Measurements from ENCODE around the gene LRRC36.

LRRC36 gene

DNA sequence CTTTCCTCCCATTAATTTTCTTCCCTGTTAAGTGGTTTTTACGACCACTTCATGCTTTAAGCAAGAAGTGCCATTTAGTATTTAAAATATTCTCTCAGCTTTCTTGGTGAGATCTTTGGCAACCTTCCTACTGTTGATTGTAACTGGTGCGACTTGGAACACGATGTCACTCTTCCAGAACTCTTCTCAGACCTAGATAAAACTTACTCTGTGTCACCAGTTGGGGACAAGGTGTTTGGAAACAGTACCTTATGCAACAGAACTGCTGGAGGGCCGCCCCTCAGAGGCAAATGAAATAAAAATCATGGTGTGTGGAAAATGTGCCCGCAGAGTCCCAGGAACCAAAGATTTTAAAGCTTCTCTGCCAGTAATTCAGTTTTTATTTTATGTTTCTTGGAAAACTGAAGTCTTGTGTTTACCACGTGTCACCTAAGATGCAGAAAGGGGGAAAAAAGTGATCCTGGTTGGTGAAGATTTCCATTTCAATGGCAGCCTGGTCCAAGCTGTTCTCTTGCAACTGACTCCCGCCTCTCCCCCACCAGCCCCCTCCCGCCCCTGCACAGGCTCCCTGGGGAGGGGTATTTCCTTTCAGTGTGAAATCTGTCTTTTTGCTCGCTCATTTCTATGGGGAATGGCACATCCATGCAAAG, 97.1 kb downstream of the LRRC36 start:
- Histone ChIP-seq H4K20me1 (ENCODE audit: control insufficient read depth, insufficient read depth, low read depth, low read length) (no peaks in the 10 kb centered on the region), H3K9me2 (replicated peaks; ENCODE audit: control insufficient read depth, low read length) (no peaks in the 10 kb centered on the region), H3K27ac (ENCODE audit: low read depth, low read length) (no peak overlapping the region), H3K27me3 (ENCODE audit: control insufficient read depth, low read length) (peaks cover 25% of the 10 kb centered on the region), H3F3A (ENCODE audit: control insufficient read depth, insufficient read depth) (no peaks in the 10 kb centered on the region), H3K9me3 (ENCODE audit: control insufficient read depth, insufficient read depth, low read length) (no peaks in the 10 kb centered on the region), H3K36me3 (ENCODE audit: control insufficient read depth, low read length) (no peaks in the 10 kb centered on the region), H3K4me3 (ENCODE audit: low read length) (no peak overlapping the region), H3K4me2 (ENCODE audit: low read length) (no peak overlapping the region), H3K79me2 (ENCODE audit: control insufficient read depth, low read length) (no peaks in the 10 kb centered on the region), H3K4me1 (ENCODE audit: control insufficient read depth, low read length) (peaks cover 4% of the 10 kb centered on the region; the same call in 1 of the 2 replicates)
- TF ChIP-seq EZH2phosphoT487 (IDR thresholded peaks at IDR 0.05; ENCODE audit: borderline replicate concordance, low read length) = no peak
- TF ChIP-seq, protein P1, sequence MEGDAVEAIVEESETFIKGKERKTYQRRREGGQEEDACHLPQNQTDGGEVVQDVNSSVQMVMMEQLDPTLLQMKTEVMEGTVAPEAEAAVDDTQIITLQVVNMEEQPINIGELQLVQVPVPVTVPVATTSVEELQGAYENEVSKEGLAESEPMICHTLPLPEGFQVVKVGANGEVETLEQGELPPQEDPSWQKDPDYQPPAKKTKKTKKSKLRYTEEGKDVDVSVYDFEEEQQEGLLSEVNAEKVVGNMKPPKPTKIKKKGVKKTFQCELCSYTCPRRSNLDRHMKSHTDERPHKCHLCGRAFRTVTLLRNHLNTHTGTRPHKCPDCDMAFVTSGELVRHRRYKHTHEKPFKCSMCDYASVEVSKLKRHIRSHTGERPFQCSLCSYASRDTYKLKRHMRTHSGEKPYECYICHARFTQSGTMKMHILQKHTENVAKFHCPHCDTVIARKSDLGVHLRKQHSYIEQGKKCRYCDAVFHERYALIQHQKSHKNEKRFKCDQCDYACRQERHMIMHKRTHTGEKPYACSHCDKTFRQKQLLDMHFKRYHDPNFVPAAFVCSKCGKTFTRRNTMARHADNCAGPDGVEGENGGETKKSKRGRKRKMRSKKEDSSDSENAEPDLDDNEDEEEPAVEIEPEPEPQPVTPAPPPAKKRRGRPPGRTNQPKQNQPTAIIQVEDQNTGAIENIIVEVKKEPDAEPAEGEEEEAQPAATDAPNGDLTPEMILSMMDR (IDR thresholded peaks at IDR 0.05; ENCODE audit: low read depth, low read length, poor library complexity, severe bottlenecking) = no peak

DNA sequence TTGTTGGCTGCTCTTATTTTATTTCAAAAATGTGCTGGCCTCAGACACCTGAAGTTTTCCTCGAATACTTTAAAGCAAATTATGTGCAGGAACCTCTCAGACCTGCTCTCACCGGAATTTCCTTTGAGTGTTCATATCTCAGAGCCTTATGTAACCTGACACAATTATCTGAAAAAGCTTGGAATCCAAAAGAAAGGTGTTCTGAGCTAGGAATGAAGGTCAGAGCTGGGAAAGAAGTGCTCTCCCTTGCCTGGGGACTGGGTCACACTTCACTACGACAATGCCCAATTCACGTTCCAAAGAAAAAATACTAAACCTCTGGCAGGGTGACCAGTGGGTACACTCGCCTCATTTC, 97.6 kb downstream of the LRRC36 start:
- Histone ChIP-seq H3K4me1 (ENCODE audit: control insufficient read depth, low read length) (peaks cover 4% of the 10 kb centered on the region; the same call in 1 of the 2 replicates), H3K9me3 (ENCODE audit: control insufficient read depth, insufficient read depth, low read length) (no peaks in the 10 kb centered on the region), H4K20me1 (ENCODE audit: control insufficient read depth, insufficient read depth, low read depth, low read length) (no peaks in the 10 kb centered on the region), H3K27ac (ENCODE audit: low read depth, low read length) (no peak overlapping the region), H3K4me2 (ENCODE audit: low read length) (no peak overlapping the region), H3K4me3 (ENCODE audit: low read length) (no peak overlapping the region), H3F3A (ENCODE audit: control insufficient read depth, insufficient read depth) (no peaks in the 10 kb centered on the region), H3K27me3 (ENCODE audit: control insufficient read depth, low read length) (peaks cover 30% of the 10 kb centered on the region), H3K36me3 (ENCODE audit: control insufficient read depth, low read length) (no peaks in the 10 kb centered on the region), H3K79me2 (ENCODE audit: control insufficient read depth, low read length) (no peaks in the 10 kb centered on the region), H3K9me2 (replicated peaks; ENCODE audit: control insufficient read depth, low read length) (no peaks in the 10 kb centered on the region)
- TF ChIP-seq, protein P1 (IDR thresholded peaks at IDR 0.05; ENCODE audit: low read depth, low read length, poor library complexity, severe bottlenecking) = no peak
- TF ChIP-seq EZH2phosphoT487 (IDR thresholded peaks at IDR 0.05; ENCODE audit: borderline replicate concordance, low read length) = no peak

DNA sequence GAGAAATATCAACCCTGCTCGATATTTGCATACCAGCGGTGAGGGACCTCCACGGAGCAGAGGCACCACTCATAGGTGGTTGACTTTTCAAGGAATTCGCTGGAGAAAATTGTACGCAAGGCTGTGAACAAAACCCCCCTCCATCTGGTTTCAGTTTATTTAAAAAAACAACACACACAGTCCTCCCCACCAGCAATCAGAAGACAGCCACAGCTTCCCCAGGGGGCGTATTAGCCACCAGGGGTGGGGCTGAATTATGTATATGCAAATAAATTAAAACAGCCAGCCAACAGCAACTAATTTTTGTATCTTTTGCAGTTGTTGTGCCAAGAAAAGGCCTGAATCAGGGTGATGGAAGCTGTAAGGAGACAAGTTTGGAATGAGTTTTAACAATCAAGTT, 98.4 kb downstream of the LRRC36 start:
- H3K27ac ChIP-seq (ENCODE audit: low read depth, low read length) = no peak overlapping the region
- H3K4me1 ChIP-seq (ENCODE audit: control insufficient read depth, low read length) = peaks cover 4% of the 10 kb centered on the region; the same call in 1 of the 2 replicates
- TF ChIP-seq, protein P1 (IDR thresholded peaks at IDR 0.05; ENCODE audit: low read depth, low read length, poor library complexity, severe bottlenecking) = no peak
- no peak for TF ChIP-seq EZH2phosphoT487 (IDR thresholded peaks at IDR 0.05; ENCODE audit: borderline replicate concordance, low read length)
- H3K4me3 ChIP-seq (ENCODE audit: low read length) = no peak overlapping the region
- no peaks in the 10 kb centered on the region for H3K9me3 ChIP-seq (ENCODE audit: control insufficient read depth, insufficient read depth, low read length)
- no peaks in the 10 kb centered on the region for H4K20me1 ChIP-seq (ENCODE audit: control insufficient read depth, insufficient read depth, low read depth, low read length)
- H3K79me2 ChIP-seq (ENCODE audit: control insufficient read depth, low read length) = no peaks in the 10 kb centered on the region
- no peaks in the 10 kb centered on the region for H3K9me2 ChIP-seq (replicated peaks; ENCODE audit: control insufficient read depth, low read length)
- H3K36me3 ChIP-seq (ENCODE audit: control insufficient read depth, low read length) = no peaks in the 10 kb centered on the region
- H3K27me3 ChIP-seq (ENCODE audit: control insufficient read depth, low read length) = peaks cover 35% of the 10 kb centered on the region
- no peak overlapping the region for H3K4me2 ChIP-seq (ENCODE audit: low read length)
- H3F3A ChIP-seq (ENCODE audit: control insufficient read depth, insufficient read depth) = no peaks in the 10 kb centered on the region
